ENCODE results near the gene ZNF821.
"Not testable (repeated sequence)": the region's sequence is repeated elsewhere in the genome, so short reads cannot be mapped to it uniquely, and the experiment has no call there.

The ZNF821 gene

GRCh38 chr16:71880176-71880575, 3.8 kb downstream of the ZNF821 start:
- no peak for DNase-seq (ENCODE audit: low read depth)
- TF ChIP-seq CTCF (IDR thresholded peaks at IDR 0.05; ENCODE audit: insufficient read depth, low read depth, low read length, missing control alignments), result no peak
- no peak overlapping the region for H3K4me3 ChIP-seq (ENCODE audit: low read length)

GRCh38 chr16:71878911-71879310, 5.1 kb downstream of the ZNF821 start:
- DNase-seq (ENCODE audit: low read depth), result no peak
- no peak overlapping the region for H3K4me3 ChIP-seq (ENCODE audit: low read length)
- TF ChIP-seq CTCF (IDR thresholded peaks at IDR 0.05; ENCODE audit: insufficient read depth, low read depth, low read length, missing control alignments), result no peak

- DNase-seq (ENCODE audit: low read depth), result no peak
- H3K4me3 ChIP-seq (ENCODE audit: low read length), result no peak overlapping the region
- no peak for TF ChIP-seq CTCF (IDR thresholded peaks at IDR 0.05; ENCODE audit: insufficient read depth, low read depth, low read length, missing control alignments)
These were observed 10.8 kb downstream of the ZNF821 start for GRCh38 chr16:71873199-71873598.

- no peak for DNase-seq (ENCODE audit: low read depth)
- no peak overlapping the region for H3K4me3 ChIP-seq (ENCODE audit: low read length)
- TF ChIP-seq CTCF (IDR thresholded peaks at IDR 0.05; ENCODE audit: insufficient read depth, low read depth, low read length, missing control alignments), result no peak
These were observed 13.2 kb downstream of the ZNF821 start for GRCh38 chr16:71870818-71871217.

GRCh38 chr16:71869089-71869488, 14.9 kb downstream of the ZNF821 start:
- no peak for DNase-seq (ENCODE audit: low read depth)
- no peak for TF ChIP-seq CTCF (IDR thresholded peaks at IDR 0.05; ENCODE audit: insufficient read depth, low read depth, low read length, missing control alignments)
- H3K4me3 ChIP-seq (ENCODE audit: low read length), result no peak overlapping the region

- TF ChIP-seq CTCF (IDR thresholded peaks at IDR 0.05; ENCODE audit: insufficient read depth, low read depth, low read length, missing control alignments), result no peak
- no peak for DNase-seq (ENCODE audit: low read depth)
- H3K4me3 ChIP-seq (ENCODE audit: low read length), result no peak overlapping the region
These were observed 16.0 kb downstream of the ZNF821 start for GRCh38 chr16:71867939-71868338.

- DNase-seq (ENCODE audit: low read depth); H3K4me3 ChIP-seq (ENCODE audit: low read length): not testable (repeated sequence)
These were observed 16.8 kb downstream of the ZNF821 start for GRCh38 chr16:71867175-71867574.

Data from epithelial cell of esophagus (primary cell).